NCI-H2081 (cell line): ENCODE data around the gene RNF166.

Experiments
- DNase-seq, 2 experiments: peaks; one replicate each; lab custom pipeline; 2025; lab: John Stamatoyannopoulos, UW

The RNF166 gene

DNA sequence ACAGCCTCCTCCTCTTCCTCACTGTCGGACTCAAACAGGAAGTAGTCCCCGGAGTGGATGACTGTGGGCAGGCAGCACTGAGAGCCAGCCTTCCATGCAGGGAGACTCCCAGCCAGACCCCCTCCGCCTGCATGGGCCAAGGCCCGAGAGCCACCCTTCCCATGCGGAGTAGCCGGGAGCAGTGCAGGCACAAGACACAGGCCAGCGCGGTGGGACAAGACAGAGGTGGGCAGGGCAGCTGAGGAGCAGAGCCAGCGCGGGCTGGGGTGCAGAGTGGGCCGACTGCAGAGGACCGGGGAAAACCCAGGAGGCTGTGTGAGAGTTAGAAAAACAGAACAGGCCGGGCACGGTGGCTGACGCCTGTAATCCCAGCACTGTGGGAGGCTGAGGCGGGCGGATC is 17.7 kb upstream of the RNF166 start:
- no peak for DNase-seq

DNA sequence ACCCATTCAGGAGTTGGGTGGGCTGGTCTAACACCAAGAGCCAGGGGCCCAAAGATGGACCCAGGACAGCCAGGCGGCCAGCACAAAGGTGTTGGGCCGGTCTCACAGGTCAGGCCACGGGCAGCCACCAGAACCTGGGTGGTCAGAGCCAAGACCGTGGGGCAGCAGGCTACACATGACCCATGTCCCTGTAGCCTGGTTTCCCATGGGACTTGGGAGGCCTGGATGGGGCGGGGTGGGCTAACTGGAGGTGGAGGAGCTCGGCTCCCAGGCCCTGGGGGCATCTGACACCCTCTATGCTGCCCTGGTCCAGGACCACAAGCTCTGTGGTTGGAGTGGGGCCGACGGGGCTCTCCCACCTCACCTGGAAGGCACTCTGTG is 17.3 kb upstream of the RNF166 start:
- no peak for DNase-seq

DNA sequence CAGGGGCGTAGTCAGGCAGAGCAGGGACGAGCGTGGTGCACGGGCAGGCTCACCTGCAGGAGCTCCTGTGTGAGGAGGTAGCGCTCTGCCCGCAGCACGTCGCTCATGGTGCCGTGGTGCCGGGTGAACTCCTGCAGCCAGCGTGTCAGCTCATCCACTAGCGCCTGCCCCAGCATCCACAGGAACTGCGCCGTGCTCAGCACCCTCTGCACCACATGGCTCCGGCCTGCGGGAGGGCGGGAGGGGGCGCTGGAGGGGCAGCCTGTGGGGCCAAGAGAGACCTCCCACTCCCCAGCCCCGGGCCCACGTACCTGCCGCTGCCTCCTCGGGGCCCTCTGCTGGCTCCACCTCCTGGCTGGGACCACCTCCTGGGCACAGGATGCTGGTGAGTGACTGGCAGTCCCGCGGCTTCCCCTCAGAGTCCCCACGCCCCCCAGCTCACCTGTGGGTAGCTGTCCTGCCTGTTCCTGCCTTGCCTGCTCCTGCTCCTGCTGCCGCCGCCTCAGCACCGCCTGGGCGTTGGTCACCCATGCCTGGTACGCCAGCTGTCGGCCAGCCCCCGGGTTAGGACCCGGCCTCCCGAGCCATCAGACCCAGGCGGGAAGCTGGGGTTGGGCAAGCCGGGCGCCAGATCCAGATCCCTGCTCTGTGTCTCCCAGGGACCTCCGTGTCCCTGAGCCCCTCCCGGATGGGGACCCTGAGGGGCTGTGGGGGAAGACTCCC is 16.7 kb upstream of the RNF166 start:
- DNase-seq = no peak

DNA sequence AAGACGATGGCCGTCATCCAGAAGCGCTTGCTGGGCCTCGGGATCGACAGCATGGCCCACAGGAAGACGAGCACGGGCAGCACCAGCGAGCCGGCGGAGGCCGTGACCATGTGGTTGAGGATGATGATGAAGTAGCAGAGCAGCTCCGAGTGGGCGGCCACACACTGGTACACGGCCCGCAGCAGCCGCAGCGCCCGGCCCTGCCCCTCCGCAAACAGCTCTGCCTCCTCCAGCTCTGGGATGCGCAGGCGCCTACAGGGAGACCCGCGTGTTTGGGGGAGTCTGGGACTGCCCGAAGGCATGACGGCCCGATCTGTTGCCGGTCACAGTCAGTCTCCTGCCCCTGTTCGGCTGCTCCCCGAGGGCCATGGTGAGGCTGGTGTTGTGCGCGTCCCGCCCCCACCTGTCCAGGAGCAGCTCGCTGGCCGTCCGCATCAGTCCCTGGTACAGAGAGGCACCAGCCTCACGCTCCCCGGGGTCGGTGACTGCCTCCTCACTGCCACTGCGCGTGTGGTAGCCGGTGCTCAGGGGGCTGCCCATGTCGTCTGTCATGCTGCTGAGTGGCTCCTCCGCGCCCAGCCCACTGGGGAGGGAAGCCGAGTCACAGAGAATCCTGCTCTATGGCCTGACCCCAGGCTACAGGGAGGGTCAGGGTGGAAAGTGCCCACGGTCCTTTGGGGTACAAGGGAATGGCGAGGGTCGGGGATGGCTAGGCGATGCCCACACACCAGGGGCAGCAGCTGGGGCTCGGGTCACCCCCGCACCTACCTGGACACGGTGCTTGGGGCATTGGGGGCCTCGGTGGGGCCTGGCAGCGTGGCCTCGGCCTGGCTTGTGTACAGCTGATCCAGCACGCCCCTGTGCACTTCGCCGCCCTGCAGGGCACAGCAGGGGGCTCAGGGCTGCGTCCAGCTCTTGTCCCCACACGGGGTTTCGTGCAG is 15.9 kb upstream of the RNF166 start:
- DNase-seq = no peak

DNA sequence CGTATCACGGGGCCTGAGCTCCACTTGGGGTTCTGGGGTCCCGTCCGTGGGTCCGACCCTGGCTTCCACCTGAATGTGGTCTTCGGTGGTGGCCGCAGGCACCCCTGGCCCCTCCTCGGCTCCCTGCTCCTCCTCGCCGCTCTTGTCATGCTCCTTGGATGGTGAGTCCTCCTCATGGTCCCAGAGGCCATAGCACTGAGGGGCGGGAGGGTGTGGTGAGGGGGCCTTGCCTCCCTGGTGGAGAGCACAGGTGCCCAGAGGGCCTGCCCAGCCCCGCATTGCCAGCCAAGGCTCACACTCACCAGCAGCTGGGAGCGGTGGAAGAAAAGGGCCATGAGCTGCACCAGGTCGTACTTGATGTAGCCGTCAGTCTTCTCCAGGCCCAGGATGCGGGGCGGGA is 15.0 kb upstream of the RNF166 start:
- no peak for DNase-seq

DNA sequence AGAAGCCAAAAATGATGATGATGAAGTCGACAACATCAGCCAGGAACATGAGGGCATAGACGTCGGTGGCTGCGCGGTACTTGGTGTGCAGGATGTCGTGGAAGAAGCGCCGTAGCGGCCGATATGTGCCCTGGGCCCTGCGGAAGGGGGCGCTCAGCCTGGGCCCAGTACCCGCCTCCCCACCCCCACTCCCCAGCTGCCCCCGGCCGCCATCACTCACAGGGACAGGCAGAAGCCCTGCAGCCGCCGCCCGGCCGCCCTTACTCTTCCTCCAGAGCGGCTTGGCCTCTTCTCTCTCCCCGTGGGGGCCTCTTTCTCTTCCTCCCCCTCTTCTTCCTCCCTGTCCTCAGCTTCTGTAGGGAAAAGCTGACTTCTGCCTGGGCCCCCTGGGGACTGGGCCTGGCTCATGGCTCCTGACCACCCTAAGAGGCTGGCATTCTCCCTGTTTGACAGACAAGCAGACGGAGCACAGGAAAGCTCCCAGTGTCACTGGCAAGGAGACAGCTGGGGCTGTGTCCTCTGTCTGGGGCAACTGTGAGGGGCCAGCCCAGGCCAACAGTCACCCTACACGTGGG is 14.3 kb upstream of the RNF166 start:
- DNase-seq = no peak

DNA sequence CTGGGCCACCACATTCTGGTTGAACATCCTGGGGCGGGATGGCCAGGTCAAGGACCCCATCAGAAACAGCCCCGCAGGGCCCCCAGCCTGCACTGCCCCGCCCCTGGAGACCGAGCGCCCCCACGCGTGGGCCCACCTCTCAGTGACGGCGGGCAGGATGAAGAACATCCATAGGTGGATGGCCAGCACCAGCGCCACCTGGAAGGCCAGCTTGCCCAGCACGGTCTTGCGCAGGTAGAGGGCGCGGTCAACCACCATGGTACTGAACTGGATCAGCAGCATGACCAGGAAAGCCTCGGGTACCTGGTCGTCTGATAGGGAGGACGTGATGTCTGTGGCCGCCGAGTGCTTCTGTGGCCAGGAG is 13.7 kb upstream of the RNF166 start:
- DNase-seq = no peak

DNA sequence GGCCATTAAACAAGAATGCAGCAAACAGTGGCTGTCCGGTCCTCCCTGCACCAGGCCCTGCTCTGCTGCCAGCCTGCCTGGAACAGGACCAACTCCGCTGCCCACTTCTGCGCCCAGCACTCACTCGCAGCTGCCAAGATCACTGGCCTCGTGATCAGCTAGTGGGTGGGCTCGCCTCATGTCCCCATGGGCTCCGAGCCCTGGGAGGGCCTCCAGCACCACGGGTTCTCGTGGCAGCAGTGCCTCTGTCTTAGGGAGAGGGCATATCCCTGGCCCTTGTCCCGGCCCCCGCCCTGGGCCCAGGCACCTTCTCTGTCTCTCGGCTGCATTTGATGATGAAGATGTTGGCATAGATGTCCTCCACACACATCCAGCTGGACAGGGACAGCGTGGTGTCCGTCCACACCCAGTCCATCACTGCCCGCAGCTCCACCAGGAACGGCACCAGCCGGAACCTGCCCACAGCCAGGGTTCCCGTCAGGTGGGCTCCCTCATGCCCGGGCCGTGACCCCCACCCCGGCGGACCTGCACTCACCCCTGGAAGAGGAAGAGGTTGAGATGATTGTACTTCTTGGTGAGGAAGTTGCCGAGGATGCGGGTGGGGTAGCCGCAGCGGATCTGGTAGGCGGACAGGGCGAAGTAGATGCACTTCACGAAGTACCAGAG is 13.2 kb upstream of the RNF166 start:
- DNase-seq = no peak

DNA sequence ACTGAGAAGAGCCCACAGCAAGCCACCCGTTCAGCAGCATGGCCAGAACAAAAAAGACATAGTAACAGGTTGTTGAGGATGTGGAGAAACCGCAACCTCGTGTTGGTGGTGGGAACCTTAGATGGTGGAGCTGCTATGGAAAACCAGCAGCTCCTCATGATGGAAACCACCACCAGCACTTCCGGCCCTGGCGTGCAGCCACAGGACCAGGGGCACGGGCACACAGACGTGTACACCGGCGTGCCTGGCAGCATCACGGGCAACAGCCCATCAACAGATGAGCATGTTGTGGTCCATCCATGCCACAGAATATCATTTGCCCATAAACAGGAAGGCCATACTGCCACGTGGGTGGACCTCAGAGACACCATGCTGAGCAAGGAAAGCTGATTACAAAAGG is 12.0 kb upstream of the RNF166 start:
- no peak for DNase-seq

DNA sequence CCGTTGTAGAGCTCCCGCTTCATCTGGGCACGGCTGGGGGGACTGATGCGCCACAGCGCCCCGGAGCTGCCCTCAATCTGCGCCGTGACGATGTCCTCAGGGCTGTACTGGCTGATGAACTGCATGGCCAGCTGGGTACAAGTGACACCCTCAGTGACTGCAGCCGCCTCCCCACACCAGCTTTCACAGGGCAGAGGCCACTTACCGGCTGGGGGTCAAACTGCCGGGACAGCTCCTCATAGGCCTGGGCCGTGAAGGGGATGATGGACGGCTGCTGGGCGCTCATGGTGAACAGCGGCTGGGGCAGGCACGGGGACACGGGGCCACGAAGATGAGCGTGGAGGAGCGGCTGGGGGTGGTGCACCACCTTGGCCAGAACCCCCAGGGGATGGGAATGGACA is 10.4 kb upstream of the RNF166 start:
- DNase-seq = no peak

DNA sequence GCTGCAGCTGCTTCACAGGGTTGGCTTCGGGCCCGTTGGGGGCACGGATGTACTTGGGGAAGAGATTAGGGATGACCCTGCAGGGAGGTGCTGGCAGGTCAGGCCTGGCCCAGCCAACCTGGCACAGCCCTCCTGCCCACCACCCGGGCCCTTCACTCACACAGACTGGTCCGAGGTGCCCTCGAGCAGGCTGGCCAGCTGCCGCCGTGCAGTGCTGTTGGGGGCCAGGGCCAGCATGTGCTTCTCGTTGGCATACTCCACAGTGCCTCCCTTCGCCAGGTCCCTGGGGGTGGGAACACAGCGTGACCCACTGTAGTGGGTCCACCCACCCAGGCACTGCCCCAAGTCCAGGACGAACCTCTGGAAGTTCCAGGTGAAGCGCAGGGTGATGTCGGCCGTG is 10.0 kb upstream of the RNF166 start:
- no peak for DNase-seq

DNA sequence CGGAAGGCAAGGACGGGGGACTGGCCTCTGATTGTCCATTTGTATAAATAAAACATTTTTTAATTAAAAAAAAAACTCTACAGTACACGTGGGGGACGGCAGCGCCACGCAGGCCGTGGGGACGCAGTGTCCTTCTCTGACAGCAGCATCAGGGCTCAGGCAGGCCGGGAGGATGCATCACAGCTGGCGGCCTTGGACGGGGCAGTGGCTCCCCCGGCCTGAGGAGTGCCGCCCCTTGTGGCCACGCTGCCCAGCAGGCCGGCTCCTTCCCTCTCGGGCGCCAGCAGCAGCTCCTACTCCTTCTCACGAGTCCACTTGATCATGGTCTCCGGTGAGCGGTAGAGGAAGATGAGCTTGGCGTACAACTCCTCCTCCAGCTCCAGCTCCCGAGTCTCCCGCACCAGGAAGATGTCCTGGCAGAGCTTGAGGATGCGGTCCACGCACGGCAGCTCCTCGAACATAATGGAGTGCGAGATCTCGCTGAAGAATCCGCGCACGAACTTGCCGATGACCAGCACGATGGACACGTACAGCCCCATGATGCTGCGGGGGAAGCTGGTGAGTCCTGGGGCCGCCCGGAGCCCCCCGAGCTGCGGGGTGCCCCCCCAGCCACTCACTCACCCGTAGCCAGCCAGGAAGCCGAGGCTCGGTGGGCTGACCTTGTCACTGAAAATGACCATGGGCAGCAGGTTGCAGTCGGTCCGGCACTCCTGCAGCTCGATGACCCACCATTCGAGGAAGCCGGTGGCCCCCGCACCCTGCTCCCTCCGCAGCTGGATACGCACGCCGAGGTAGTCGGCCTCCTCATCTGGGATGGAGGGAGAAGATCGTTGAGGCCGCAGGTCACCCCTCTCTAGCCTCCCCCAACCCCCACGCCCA is 9.3 kb upstream of the RNF166 start:
- no peak for DNase-seq

DNA sequence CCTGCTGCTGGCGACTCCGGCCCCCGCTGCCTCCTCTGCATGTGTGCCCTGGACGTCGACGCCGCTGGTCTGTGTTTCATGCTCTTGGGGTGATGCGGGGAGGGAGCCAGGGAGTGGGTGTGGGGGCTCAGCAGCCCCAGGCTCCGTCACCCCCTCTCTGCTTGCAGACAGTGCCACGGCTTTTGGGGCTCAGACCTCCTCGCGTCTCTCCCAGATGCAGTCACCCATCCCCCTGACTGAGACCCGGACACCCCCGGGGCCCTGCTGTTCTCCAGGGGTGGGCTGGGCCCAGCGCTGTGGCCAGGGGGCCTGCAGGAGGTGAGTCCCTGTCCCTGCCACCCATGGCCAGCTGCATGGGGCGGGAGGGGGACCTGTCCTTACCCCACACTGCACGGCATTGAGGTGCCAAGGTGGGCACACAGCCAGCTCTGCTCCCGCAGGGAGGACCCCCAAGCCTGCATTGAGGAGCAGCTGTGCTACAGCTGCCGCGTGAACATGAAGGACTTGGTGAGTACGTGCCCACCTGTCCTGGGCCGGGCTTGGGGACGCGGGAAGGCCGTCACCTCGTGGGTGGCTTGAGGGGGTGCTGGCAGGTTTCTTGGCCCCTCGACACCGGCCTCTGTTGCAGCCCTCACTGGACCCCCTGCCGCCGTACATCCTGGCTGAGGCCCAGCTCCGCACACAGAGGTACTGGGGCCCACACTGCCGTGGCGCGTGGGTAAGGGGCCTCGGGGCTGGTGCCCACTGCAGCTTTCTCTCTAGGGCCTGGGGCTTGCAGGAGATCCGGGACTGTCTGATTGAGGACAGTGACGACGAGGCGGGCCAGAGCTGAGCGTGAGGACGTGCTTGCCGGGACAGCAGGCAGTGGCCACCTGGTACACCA is 8.5 kb upstream of the RNF166 start:
- DNase-seq = no peak

DNA sequence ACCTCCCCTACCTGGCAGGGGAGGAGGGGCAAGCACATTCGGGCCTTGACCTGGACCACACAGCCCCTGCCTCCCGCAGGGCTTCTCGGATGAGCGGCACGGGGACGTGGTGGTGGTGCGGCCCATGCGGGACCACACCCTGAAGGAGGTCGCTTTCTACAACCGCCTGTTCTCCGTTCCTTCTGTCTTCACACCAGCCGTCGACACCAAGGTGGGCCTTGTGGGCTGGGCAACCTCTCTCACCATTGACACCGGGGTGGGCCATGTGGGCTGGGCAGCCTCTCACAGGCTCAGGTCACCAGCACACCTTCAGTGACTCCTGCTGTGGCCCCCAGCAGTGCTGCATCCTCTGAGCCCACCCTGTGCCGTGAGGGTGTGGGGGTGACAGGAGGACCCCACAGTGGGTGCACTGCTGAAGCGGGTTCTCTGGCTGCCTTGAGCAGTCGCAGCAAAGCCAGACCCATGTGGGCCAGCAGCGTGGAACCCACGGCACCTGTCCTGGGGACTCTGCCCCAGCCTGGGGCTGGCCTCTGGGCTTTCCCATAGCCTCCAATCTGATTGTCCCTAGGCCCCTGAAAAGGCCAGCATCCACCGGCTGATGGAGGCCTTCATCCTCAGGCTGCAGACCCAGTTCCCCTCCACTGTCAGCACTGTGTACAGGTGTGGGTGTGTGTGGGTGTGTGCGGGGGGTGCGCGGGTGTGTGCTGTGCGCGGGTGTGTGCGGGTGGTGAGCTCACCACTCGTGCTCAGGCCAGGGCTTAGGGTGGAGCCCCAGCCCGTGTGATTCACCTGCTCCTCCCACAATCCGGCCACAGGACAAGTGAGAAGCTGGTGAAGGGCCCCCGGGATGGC is 7.6 kb upstream of the RNF166 start:
- no peak for DNase-seq

DNA sequence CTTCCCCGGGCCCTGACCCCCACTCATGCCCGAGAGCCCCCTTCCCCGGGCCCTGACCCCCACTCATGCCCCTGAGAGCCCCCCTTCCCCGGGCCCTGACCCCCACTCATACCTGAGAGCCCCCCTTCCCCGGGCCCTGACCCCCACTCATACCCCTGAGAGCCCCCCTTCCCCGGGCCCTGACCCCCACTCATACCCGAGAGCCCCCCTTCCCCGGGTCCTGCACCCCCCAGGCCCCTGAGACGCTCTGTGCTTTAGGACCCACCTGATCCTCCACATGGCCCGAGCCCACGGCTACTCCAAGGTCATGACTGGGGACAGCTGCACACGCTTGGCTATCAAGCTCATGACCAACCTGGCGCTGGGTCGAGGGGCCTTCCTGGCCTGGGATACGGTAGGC is 6.8 kb upstream of the RNF166 start:
- DNase-seq = no peak

DNA sequence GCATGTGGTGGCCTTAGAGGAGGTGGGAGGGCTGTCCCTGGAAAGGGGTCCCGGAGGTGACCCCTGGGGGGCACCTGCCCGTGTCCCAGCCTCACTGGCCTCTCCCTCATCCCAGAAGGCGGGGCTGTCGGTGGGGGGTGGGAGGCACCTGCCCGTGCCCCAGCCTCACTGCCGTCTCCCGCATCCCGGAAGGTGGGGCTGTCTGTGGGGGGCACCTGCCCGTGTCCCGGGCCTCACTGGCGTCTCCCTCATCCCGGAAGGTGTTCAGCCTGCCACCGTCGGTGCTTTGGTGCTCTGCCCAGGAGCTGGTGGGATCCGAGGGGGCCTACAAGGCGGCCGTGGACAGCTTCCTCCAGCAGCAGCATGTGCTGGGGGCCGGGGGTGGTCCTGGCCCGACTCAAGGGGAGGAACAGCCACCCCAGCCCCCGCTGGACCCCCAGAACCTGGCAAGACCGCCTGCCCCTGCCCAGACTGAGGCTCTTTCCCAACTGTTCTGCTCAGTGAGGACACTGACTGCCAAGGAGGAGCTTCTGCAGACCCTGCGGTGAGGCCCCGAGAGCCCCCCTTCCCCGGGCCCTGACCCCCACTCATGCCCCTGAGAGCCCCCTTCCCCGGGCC is 6.3 kb upstream of the RNF166 start:
- DNase-seq = no peak

DNA sequence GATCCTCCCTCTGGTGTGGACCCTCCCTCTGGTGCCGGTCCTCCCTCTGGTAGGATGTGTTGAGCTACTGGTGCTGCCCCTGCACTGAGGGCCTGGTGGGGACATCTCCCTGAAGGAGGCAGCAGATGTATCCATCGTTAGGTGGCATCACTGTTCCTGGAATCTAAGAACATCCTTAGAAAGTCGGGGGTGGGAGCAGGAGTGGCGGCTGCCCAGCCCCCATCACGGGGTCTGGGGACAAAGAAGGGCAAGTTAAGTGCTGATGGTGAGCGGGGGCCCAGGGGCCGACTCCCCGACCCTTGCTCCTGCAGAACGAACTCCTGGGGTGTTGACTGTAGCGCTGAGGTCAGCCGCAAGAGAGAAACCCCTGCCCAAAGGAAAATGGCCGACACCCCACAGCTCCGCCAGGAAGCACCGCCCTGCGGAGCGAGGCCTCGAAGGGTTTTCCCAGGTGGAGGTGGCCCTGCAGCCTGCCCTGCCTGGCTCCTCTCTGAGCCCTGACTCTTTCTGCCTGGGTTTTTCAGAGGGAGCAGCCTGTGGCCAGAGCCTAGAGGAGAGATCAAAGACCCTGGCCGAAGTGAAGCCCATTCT is 5.6 kb upstream of the RNF166 start:
- DNase-seq = no peak

DNA sequence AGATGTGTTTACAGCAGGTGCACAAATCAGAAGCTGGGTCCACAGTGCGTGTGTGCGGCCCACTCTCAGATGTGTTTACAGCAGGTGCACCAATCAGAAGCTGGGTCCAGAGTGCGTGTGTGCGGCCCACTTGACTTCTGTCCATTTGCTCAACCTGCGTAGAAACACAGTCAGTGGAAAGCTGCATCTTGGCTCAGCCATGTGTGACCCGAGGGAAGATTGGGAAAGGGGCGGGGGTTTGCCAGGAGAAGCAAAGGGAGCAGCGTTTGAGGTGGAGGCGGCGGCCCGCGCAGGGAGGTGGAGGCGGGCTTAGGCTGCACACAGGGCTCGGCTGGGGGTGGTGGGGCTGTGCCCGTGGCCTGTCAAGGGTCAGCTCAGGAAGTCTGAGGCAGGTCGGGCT is 4.3 kb upstream of the RNF166 start:
- DNase-seq = no peak
